HepG2 (cell line): ENCODE results near the gene CARD9. TPM values are rescaled to one million over a fixed set of nuclear protein-coding genes. Genes with fewer than 3 reads are reported as not detected.

Experiments
- DMAP1 ChIP-seq: IDR thresholded peaks from 2 replicates; pipeline ENCODE4 v1.6.1; 2016
- IRX3 ChIP-seq: sonication (generic); formaldehyde crosslinking; IDR thresholded peaks from 2 replicates; pipeline ENCODE4 v1.8.1; 2023; ENCODE audit warnings: mild to moderate bottlenecking, low read depth, missing genetic modification reagents, borderline replicate concordance
- NCOA5 ChIP-seq: sonication (generic); formaldehyde crosslinking; IDR thresholded peaks from 2 replicates; pipeline ENCODE4 v1.4.0; 2020; ENCODE audit warnings: missing genetic modification reagents
- NFIB ChIP-seq: sonication (generic); formaldehyde crosslinking; IDR thresholded peaks from 2 replicates; pipeline ENCODE4 v1.9.0; 2021; ENCODE audit warnings: missing genetic modification reagents, mild to moderate bottlenecking, borderline replicate concordance
- PAWR ChIP-seq: sonication (generic); formaldehyde crosslinking; IDR thresholded peaks from 2 replicates; pipeline ENCODE4 v1.4.0; 2020; ENCODE audit warnings: missing genetic modification reagents, mild to moderate bottlenecking, borderline replicate concordance
- PHF5A ChIP-seq: IDR thresholded peaks from one replicate; pipeline ENCODE4 v1.6.1; 2018; ENCODE audit warnings: low read depth, missing genetic modification reagents; ENCODE audit not compliant: unreplicated experiment
- ZNF24 ChIP-seq: fragments of 450-650 bp; IDR thresholded peaks from 2 replicates; pipeline ENCODE4 v1.6.1; 2017; ENCODE audit warnings: antibody characterized with exemption, mild to moderate bottlenecking
- ZNF432 ChIP-seq: sonication (generic); formaldehyde crosslinking; IDR thresholded peaks from 2 replicates; pipeline ENCODE4 v1.5.0; 2020; ENCODE audit warnings: missing genetic modification reagents, mild to moderate bottlenecking, borderline replicate concordance
- ZNF7 ChIP-seq: IDR thresholded peaks from 2 replicates; pipeline ENCODE4 v1.6.1; 2016; ENCODE audit warnings: missing biosample characterization, missing genetic modification reagents
- ZSCAN21 ChIP-seq: sonication (generic); formaldehyde crosslinking; IDR thresholded peaks from 2 replicates; pipeline ENCODE4 v1.8.0; 2022; ENCODE audit warnings: mild to moderate bottlenecking, missing genetic modification reagents, moderate library complexity, borderline replicate concordance
- polyA plus RNA-seq, 8 experiments: library from polyadenylated mRNA; depleted of rRNA in 3 of 8; stranded (reverse) in 7 of 8; unstranded in 1 of 8; fragments of >200 nt; fragmentation: Illumina TruSeq in 4 of 8; extraction: Trizol in 4 of 8; gene quantifications; 2 replicates each; pipeline versions ENCODE4 v1.2.1 to v1.2.3, GENCODE V29; 2011 to 2016; ENCODE audit warnings: low read depth in 4 of 8, missing spikeins in 1 of 8, mixed read lengths in 1 of 8; ENCODE audit not compliant: insufficient read depth in 1 of 8
- total RNA-seq, 5 experiments: library from RNA; depleted of rRNA; stranded (reverse); fragments of >200 nt; fragmentation: Illumina TruSeq; extraction: Trizol; gene quantifications; 2 replicates each; pipeline ENCODE4 v1.2.3, GENCODE V29; 2016; ENCODE audit warnings: low read depth in 1 of 5
- TF ChIP-seq, protein P1 (sequence below): sonication (generic); formaldehyde crosslinking; IDR thresholded peaks from 2 replicates; pipeline ENCODE4 v1.8.0; 2022; ENCODE audit warnings: mild to moderate bottlenecking, missing genetic modification reagents, moderate library complexity
- TF ChIP-seq, protein P2 (sequence below): sonication (generic); formaldehyde crosslinking; IDR thresholded peaks from 2 replicates; pipeline ENCODE4 v1.5.0; 2020; ENCODE audit warnings: mild to moderate bottlenecking, missing genetic modification reagents
- TF ChIP-seq, protein P3 (sequence below): sonication (generic); formaldehyde crosslinking; IDR thresholded peaks from 2 replicates; pipeline ENCODE4 v1.4.0; 2020; ENCODE audit warnings: mild to moderate bottlenecking, missing genetic modification reagents

CARD9 gene
- total and polyA plus RNA-seq, 2 of the 13 experiments (the other 11 are each of a cell fraction or from before 2014, with no cell fraction given), result 3.3 to 7.4 TPM

- TF ChIP-seq, protein P1, sequence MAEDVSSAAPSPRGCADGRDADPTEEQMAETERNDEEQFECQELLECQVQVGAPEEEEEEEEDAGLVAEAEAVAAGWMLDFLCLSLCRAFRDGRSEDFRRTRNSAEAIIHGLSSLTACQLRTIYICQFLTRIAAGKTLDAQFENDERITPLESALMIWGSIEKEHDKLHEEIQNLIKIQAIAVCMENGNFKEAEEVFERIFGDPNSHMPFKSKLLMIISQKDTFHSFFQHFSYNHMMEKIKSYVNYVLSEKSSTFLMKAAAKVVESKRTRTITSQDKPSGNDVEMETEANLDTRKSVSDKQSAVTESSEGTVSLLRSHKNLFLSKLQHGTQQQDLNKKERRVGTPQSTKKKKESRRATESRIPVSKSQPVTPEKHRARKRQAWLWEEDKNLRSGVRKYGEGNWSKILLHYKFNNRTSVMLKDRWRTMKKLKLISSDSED (CRISPR knock-in tag), result no peak
- TF ChIP-seq IRX3 (CRISPR knock-in tag) (no peak), PAWR (CRISPR knock-in tag) (no peak), ZNF7 (CRISPR knock-in tag) (no peak), NFIB (no peak), NCOA5 (no peak), ZNF24 (no peak), ZNF432 (CRISPR knock-in tag) (no peak), DMAP1 (CRISPR knock-in tag) (peak; percentile 58), ZSCAN21 (CRISPR knock-in tag) (peak; percentile 18; the same call in 1 of the 2 replicates), PHF5A (CRISPR knock-in tag) (no peak)
- TF ChIP-seq, protein P2, sequence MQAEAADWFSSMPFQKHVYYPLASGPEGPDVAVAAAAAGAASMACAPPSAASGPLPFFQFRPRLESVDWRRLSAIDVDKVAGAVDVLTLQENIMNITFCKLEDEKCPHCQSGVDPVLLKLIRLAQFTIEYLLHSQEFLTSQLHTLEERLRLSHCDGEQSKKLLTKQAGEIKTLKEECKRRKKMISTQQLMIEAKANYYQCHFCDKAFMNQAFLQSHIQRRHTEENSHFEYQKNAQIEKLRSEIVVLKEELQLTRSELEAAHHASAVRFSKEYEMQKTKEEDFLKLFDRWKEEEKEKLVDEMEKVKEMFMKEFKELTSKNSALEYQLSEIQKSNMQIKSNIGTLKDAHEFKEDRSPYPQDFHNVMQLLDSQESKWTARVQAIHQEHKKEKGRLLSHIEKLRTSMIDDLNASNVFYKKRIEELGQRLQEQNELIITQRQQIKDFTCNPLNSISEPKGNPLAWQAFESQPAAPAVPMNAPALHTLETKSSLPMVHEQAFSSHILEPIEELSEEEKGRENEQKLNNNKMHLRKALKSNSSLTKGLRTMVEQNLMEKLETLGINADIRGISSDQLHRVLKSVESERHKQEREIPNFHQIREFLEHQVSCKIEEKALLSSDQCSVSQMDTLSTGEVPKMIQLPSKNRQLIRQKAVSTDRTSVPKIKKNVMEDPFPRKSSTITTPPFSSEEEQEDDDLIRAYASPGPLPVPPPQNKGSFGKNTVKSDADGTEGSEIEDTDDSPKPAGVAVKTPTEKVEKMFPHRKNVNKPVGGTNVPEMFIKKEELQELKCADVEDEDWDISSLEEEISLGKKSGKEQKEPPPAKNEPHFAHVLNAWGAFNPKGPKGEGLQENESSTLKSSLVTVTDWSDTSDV (CRISPR knock-in tag), result 0 out of 2 replicates have a peak, but pooled peaks have one; percentile 70
- TF ChIP-seq, protein P3, sequence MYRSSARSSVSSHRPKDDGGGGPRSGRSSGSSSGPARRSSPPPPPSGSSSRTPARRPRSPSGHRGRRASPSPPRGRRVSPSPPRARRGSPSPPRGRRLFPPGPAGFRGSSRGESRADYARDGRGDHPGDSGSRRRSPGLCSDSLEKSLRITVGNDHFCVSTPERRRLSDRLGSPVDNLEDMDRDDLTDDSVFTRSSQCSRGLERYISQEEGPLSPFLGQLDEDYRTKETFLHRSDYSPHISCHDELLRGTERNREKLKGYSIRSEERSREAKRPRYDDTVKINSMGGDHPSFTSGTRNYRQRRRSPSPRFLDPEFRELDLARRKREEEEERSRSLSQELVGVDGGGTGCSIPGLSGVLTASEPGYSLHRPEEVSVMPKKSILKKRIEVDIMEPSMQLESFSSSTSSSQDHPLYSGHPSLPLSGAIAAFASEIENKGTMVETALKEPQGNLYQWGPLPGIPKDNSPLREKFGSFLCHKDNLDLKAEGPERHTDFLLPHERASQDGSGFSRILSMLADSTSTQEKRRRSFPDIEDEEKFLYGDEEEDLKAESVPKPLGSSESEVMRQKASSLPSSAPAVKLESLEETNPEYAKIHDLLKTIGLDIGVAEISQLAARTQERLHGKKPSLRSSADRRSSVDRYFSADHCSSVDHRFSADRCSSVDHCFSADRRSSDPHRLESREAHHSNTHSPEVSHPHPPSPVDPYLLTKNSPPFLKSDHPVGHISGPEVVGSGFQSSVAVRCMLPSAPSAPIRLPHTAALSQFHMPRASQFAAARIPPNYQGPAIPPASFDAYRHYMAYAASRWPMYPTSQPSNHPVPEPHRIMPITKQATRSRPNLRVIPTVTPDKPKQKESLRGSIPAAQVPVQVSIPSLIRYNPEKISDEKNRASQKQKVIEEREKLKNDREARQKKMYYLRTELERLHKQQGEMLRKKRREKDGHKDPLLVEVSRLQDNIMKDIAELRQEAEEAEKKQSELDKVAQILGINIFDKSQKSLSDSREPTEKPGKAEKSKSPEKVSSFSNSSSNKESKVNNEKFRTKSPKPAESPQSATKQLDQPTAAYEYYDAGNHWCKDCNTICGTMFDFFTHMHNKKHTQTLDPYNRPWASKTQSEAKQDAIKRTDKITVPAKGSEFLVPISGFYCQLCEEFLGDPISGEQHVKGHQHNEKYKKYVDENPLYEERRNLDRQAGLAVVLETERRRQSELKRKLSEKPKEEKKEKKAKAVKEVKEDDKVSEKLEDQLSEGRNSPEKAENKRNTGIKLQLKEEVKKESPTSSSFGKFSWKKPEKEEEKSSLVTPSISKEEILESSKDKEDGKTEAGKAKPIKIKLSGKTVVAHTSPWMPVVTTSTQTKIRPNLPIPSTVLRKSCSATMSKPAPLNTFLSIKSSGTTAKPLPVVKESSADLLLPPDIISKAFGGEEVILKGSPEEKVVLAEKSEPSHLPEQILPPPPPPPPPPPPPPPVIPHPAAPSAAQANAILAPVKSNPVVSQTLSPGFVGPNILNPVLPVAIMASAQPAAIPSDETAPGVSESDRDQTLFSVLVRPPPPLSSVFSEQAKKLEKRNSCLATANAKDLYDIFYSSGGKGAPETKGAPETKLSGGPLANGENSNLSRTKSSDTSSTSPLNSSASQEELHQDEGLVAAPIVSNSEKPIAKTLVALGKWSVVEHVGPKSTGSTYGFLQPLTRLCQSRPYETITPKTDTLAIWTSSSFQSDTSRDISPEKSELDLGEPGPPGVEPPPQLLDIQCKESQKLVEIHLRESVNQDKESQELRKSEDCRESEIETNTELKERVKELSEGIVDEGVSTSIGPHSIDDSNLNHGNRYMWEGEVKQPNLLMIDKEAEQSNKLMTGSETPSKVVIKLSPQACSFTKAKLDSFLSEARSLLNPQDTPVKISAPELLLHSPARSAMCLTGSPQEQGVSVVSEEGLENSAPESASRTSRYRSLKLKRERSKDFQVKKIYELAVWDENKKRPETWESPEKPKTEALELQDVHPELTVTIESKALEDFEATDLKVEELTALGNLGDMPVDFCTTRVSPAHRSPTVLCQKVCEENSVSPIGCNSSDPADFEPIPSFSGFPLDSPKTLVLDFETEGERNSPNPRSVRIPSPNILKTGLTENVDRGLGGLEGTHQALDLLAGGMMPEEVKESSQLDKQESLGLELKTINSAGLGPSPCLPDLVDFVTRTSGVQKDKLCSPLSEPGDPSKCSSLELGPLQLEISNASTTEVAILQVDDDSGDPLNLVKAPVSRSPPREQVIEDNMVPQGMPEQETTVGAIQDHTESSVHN, result peak; percentile 94; the same call in 1 of the 2 replicates
These were observed 739 bp downstream of the CARD9 start (continued) for GRCh38 chr9:136372561-136373299.
